HCT116 (cell line): ENCODE results near the gene SMARCD2. TPM values are rescaled to one million over a fixed set of nuclear protein-coding genes. Genes with fewer than 3 reads are reported as not detected.

Experiments used
- ATAC-seq: fragments of 200-7000 bp; cut with Tn5 transposase; 2 replicates; pipeline ENCODE4 v1.9.1; 2020; ENCODE audit warnings: mild to moderate bottlenecking, moderate library complexity
- BruUV-seq: library from RNA; stranded (reverse); fragments of 400-500 nt; replicated peaks from 2 replicates; lab custom pipeline; 2021; lab: Mats Ljungman, UMichigan
- CTCF ChIA-PET: fragments of 300-600 bp; sonication (Branson Sonifier 250); formaldehyde crosslinking; loops from one replicate; lab custom pipeline; 2021; ENCODE audit warnings: antibody characterized with exemption; lab: Charles Lee
- POLR2A ChIA-PET: fragments of 300-600, 350-600 bp; sonication (Branson Sonifier 250); formaldehyde crosslinking; loops from one replicate; lab custom pipeline; 2021; ENCODE audit warnings: antibody characterized with exemption; lab: Charles Lee
- RAD21 ChIA-PET, 2 experiments: fragments of 300-600 bp; sonication (Branson Sonifier 250); formaldehyde crosslinking; loops; one replicate each; lab custom pipeline; 2023; ENCODE audit warnings: low total read pairs in 2 of 2; ENCODE audit not compliant: uncharacterized antibody in 2 of 2, unreplicated experiment in 2 of 2, low non-redundant PET in 1 of 2; lab: Charles Lee
- DNase-seq: peaks from one replicate; pipeline ENCODE4 v3.0.0-alpha.2; 2010; ENCODE audit warnings: low read depth, low spot score
- H2AFZ ChIP-seq: fragments of 200-600 bp; shearing (Covaris generic), sonication (generic); 2 replicates; pipeline ENCODE4 v1.6.1; 2017; ENCODE audit warnings: low read depth, mixed run types, mixed read lengths, antibody characterized with exemption, low read length; ENCODE audit not compliant: poor library complexity, severe bottlenecking
- H3K27ac ChIP-seq: 2 replicates; pipeline ENCODE4 v1.5.1; 2012; ENCODE audit warnings: low read depth, low read length
- H3K27me3 ChIP-seq: fragments of 200-600 bp; sonication (generic); 2 replicates; pipeline ENCODE4 v1.6.1; 2016; ENCODE audit warnings: mixed run types, low read length, mixed read lengths; ENCODE audit not compliant: insufficient read depth
- H3K36me3 ChIP-seq, 2 experiments: fragments of 200-500 bp in 1 of 2; fragments of 200-600 bp in 1 of 2; sonication (Bioruptor generic) in 1 of 2; sonication (generic) in 1 of 2; 2 replicates each; pipeline versions ENCODE4 v1.5.1 to v1.6.1; 2014 to 2016; ENCODE audit warnings: low read length in 2 of 2, inconsistent platforms in 1 of 2, mixed read lengths in 1 of 2, mixed run types in 1 of 2; ENCODE audit not compliant: insufficient read depth in 2 of 2, control insufficient read depth in 1 of 2
- H3K4me1 ChIP-seq, 2 experiments: fragments of 200-600 bp in 1 of 2; sonication (generic) in 1 of 2; 2 replicates each; pipeline versions ENCODE4 v1.5.1 to v1.6.1; 2012 to 2017; ENCODE audit warnings: low read length in 2 of 2, inconsistent platforms in 1 of 2, mild to moderate bottlenecking in 1 of 2, mixed read lengths in 1 of 2, mixed run types in 1 of 2, moderate library complexity in 1 of 2; ENCODE audit not compliant: insufficient read depth in 2 of 2, control insufficient read depth in 1 of 2
- H3K4me2 ChIP-seq: fragments of 200-600 bp; sonication (generic); 2 replicates; pipeline ENCODE4 v1.6.1; 2017; ENCODE audit warnings: mixed run types, low read length, mixed read lengths
- H3K4me3 ChIP-seq, 2 experiments: fragments of 200-600 bp in 1 of 2; sonication (generic) in 1 of 2; replicated peaks in 1 of 2; 2 replicates each; pipeline ENCODE4 v1.5.1; 2011 to 2016; ENCODE audit warnings: low read length in 2 of 2, control low read depth in 1 of 2, low read depth in 1 of 2, mild to moderate bottlenecking in 1 of 2, mixed read lengths in 1 of 2, mixed run types in 1 of 2
- H3K79me2 ChIP-seq: fragments of 200-600 bp; sonication (generic); 2 replicates; pipeline ENCODE4 v1.6.1; 2017; ENCODE audit warnings: mild to moderate bottlenecking, mixed run types, low read length, moderate library complexity, mixed read lengths; ENCODE audit not compliant: insufficient read depth
- H3K9ac ChIP-seq: fragments of 200-600 bp; sonication (generic); 2 replicates; pipeline ENCODE4 v1.6.1; 2016; ENCODE audit warnings: low read length, mixed read lengths
- H3K9me2 ChIP-seq: fragments of 200-600 bp; sonication (generic), shearing (Covaris generic); 2 replicates; pipeline ENCODE4 v1.6.1; 2017; ENCODE audit warnings: mixed run types, mild to moderate bottlenecking, moderate library complexity; ENCODE audit not compliant: insufficient read depth
- H3K9me3 ChIP-seq, 2 experiments: fragments of 200-500 bp in 1 of 2; fragments of 200-600 bp in 1 of 2; sonication (Bioruptor generic) in 1 of 2; sonication (generic) in 1 of 2; 2 replicates each; pipeline ENCODE4 v1.6.1; 2014 to 2017; ENCODE audit warnings: low read length in 2 of 2, mixed read lengths in 2 of 2, inconsistent platforms in 1 of 2, low read depth in 1 of 2, mild to moderate bottlenecking in 1 of 2, mixed run types in 1 of 2, moderate library complexity in 1 of 2; ENCODE audit not compliant: control insufficient read depth in 1 of 2, insufficient read depth in 1 of 2
- H4K20me1 ChIP-seq: fragments of 200-600 bp; sonication (generic), shearing (Covaris generic); 2 replicates; pipeline ENCODE4 v1.6.1; 2017; ENCODE audit warnings: mixed run types, mild to moderate bottlenecking, moderate library complexity; ENCODE audit not compliant: insufficient read depth
- CBX3 ChIP-seq: IDR thresholded peaks from 2 replicates; pipeline ENCODE4 v1.6.1; 2012; ENCODE audit warnings: low read depth
- EGR1 ChIP-seq: IDR thresholded peaks from 2 replicates; pipeline ENCODE4 v1.6.1; 2012; ENCODE audit warnings: low read depth
- ELF1 ChIP-seq: IDR thresholded peaks from 2 replicates; pipeline ENCODE4 v1.6.1; 2012; ENCODE audit warnings: low read depth, borderline replicate concordance
- EZH2phosphoT487 ChIP-seq: fragments of 200-600 bp; IDR thresholded peaks from 2 replicates; pipeline ENCODE4 v1.6.1; 2018; ENCODE audit warnings: antibody characterized with exemption, borderline replicate concordance
- FOSL1 ChIP-seq: IDR thresholded peaks from 2 replicates; pipeline ENCODE4 v1.6.1; 2012; ENCODE audit warnings: low read depth
- JUND ChIP-seq: IDR thresholded peaks from 2 replicates; pipeline ENCODE4 v1.6.1; 2012
- MAX ChIP-seq: IDR thresholded peaks from 2 replicates; pipeline ENCODE4 v1.6.1; 2012
- POLR2AphosphoS5 ChIP-seq: IDR thresholded peaks from 2 replicates; pipeline ENCODE4 v1.6.1; 2011; ENCODE audit warnings: mild to moderate bottlenecking, low read depth, low read length, moderate library complexity
- SP1 ChIP-seq: IDR thresholded peaks from 2 replicates; pipeline ENCODE4 v1.6.1; 2012; ENCODE audit warnings: low read depth
- YY1 ChIP-seq: IDR thresholded peaks from 2 replicates; pipeline ENCODE4 v1.6.1; 2011; ENCODE audit warnings: low read length, low read depth, moderate library complexity, mild to moderate bottlenecking; ENCODE audit not compliant: insufficient replicate concordance; ENCODE audit errors: extremely low read depth
- ZBTB33 ChIP-seq: IDR thresholded peaks from 2 replicates; pipeline ENCODE4 v1.6.1; 2011; ENCODE audit warnings: mild to moderate bottlenecking, low read length, moderate library complexity; ENCODE audit not compliant: insufficient replicate concordance; ENCODE audit errors: extremely low read depth
- ZNF274 ChIP-seq: fragments of 200-500 bp; sonication (Bioruptor generic); IDR thresholded peaks from 2 replicates; pipeline ENCODE4 v1.6.1; 2014; ENCODE audit warnings: mild to moderate bottlenecking, low read depth, low read length, inconsistent platforms
- intact Hi-C: fragments of 100-400 bp; cut with micrococcal nuclease; formaldehyde crosslinking; loops from 2 replicates; pipeline ENCODE4 v1.10.0; 2022
- total RNA-seq: library from RNA; stranded (reverse); gene quantifications from one replicate; pipeline ENCODE4 v1.2.1, GENCODE V29; 2021; ENCODE audit not compliant: unreplicated experiment

The SMARCD2 gene
- total RNA-seq, 1 experiment from 2014 or later: 168 TPM

- no peaks in the 10 kb centered on the region for H3K9me3 ChIP-seq
- ATAC-seq (no peak), DNase-seq (no peak)
- no peak for TF ChIP-seq JUND
- TF ChIP-seq SP1: no peak
- no peak for TF ChIP-seq POLR2AphosphoS5
- ChIA-PET POLR2A (no interaction called here), CTCF (interaction anchor here (1.2 kb wide), 1 partner anchor 10 kb away, joined by 4 read pairs; no protein-coding TSS in a partner anchor), RAD21 (no interaction called here)
- H3K27me3 ChIP-seq: no peaks in the 10 kb centered on the region
- intact Hi-C loops: no loop called here
- H3K4me2 ChIP-seq: no peak overlapping the region
- no peaks in the 10 kb centered on the region for H3K9me2 ChIP-seq
- no peak overlapping the region for H2AFZ ChIP-seq
- no peak overlapping the region for H3K4me3 ChIP-seq
- peaks cover 8 to 16% of the 10 kb centered on the region in 2 experiments for H3K4me1 ChIP-seq
- no peak overlapping the region for H3K27ac ChIP-seq
- H3K9ac ChIP-seq: no peak overlapping the region
- peaks cover 62 to 70% of the 10 kb centered on the region in 2 experiments for H3K36me3 ChIP-seq
- peaks cover 88% of the 10 kb centered on the region for H3K79me2 ChIP-seq
- peaks cover 4% of the 10 kb centered on the region; the same call in 1 of the 2 replicates for H4K20me1 ChIP-seq
- no TSS peak for BruUV-seq
These were observed 18.1 kb downstream of the SMARCD2 start for GRCh38 chr17:63824362-63824761.

- Histone ChIP-seq H3K9me3 (no peaks in the 10 kb centered on the region), H2AFZ (no peak overlapping the region), H3K9me2 (no peaks in the 10 kb centered on the region), H3K27ac (no peak overlapping the region), H3K4me1 (peaks cover 8 to 16% of the 10 kb centered on the region in 2 experiments), H3K4me3 (no peak overlapping the region), H3K9ac (no peak overlapping the region), H3K27me3 (no peaks in the 10 kb centered on the region), H3K4me2 (no peak overlapping the region), H3K36me3 (peaks cover 63 to 70% of the 10 kb centered on the region in 2 experiments), H3K79me2 (peaks cover 88% of the 10 kb centered on the region), H4K20me1 (peaks cover 8% of the 10 kb centered on the region; the same call in 1 of the 2 replicates)
- no peak for ATAC-seq
- TF ChIP-seq MAX (no peak), JUND (no peak), ZBTB33 (no peak), FOSL1 (no peak), ZNF274 (no peak), EZH2phosphoT487 (no peak), EGR1 (no peak), SP1 (no peak), YY1 (no peak), CBX3 (no peak), ELF1 (no peak)
- CTCF ChIA-PET: interaction anchor here (1.2 kb wide), 1 partner anchor 11 kb away, joined by 4 read pairs; no protein-coding TSS in a partner anchor
- intact Hi-C loops: no loop called here
- no peak for DNase-seq
- RAD21 ChIA-PET: no interaction called here
- POLR2A ChIA-PET: no interaction called here
- BruUV-seq: no TSS peak
These were observed 18.7 kb downstream of the SMARCD2 start for GRCh38 chr17:63823659-63824331.
